CD14-positive monocyte (primary cell): ENCODE data around the gene BAIAP2L1. TPM values are rescaled to one million over a fixed set of nuclear protein-coding genes. Genes with fewer than 3 reads are reported as not detected.

ENCODE experiments used
- DNase-seq, 3 donors: peaks; one replicate each; pipeline ENCODE4 v3.0.0-alpha.2; 2011 to 2022
- H2AFZ ChIP-seq: 2 replicates; pipeline ENCODE4 v1.6.0; 2012; ENCODE audit warnings: mild to moderate bottlenecking, low read depth, low read length, inconsistent platforms; ENCODE audit not compliant: insufficient read depth, poor library complexity, severe bottlenecking
- H3K27ac ChIP-seq, 2 donors: 1 replicate in 1 of 2; 2 replicates in 1 of 2; pipeline ENCODE4 v1.5.1; 2012 to 2013; ENCODE audit warnings: low read length in 2 of 2, control low read depth in 1 of 2, inconsistent platforms in 1 of 2, low read depth in 1 of 2, mild to moderate bottlenecking in 1 of 2
- H3K27me3 ChIP-seq, 2 donors: one replicate each; pipeline versions ENCODE4 v1.6.0 to v1.6.1; 2011 to 2013; ENCODE audit warnings: low read length in 2 of 2; ENCODE audit not compliant: control insufficient read depth in 2 of 2, insufficient read depth in 2 of 2
- H3K36me3 ChIP-seq, 2 donors: replicated peaks in 1 of 2; 1 replicate in 1 of 2; 2 replicates in 1 of 2; pipeline versions ENCODE4 v1.5.1 to v1.6.1; 2012 to 2013; ENCODE audit warnings: low read length in 2 of 2, control low read depth in 1 of 2, inconsistent platforms in 1 of 2, mild to moderate bottlenecking in 1 of 2; ENCODE audit not compliant: insufficient read depth in 2 of 2, control insufficient read depth in 1 of 2
- H3K4me1 ChIP-seq, 2 donors: 1 replicate in 1 of 2; 2 replicates in 1 of 2; pipeline versions ENCODE4 v1.5.1 to v1.6.1; 2012 to 2013; ENCODE audit warnings: low read length in 2 of 2, control low read depth in 1 of 2, inconsistent platforms in 1 of 2, mild to moderate bottlenecking in 1 of 2, moderate library complexity in 1 of 2; ENCODE audit not compliant: insufficient read depth in 2 of 2, control insufficient read depth in 1 of 2
- H3K4me2 ChIP-seq: replicated peaks from 2 replicates; pipeline ENCODE3; 2012; ENCODE audit warnings: low read length, moderate library complexity, mild to moderate bottlenecking; ENCODE audit not compliant: poor library complexity, severe bottlenecking; ENCODE audit errors: extremely low read depth
- H3K4me3 ChIP-seq, 3 experiments: fragments of 200-600 bp in 1 of 3; sonication (generic) in 1 of 3; replicated peaks in 1 of 3; 1 replicate in 2 of 3; 2 replicates in 1 of 3; pipeline ENCODE4 v1.5.1; 2011 to 2013; ENCODE audit warnings: low read length in 3 of 3, mild to moderate bottlenecking in 3 of 3, control low read depth in 2 of 3, low read depth in 2 of 3, inconsistent platforms in 1 of 3, moderate library complexity in 1 of 3
- H3K79me2 ChIP-seq: 2 replicates; pipeline ENCODE4 v1.6.0; 2012; ENCODE audit warnings: mild to moderate bottlenecking, control low read depth, inconsistent platforms, low read length, moderate library complexity; ENCODE audit not compliant: insufficient read depth
- H3K9ac ChIP-seq: 2 replicates; pipeline ENCODE4 v1.6.0; 2017; ENCODE audit warnings: low read length, mild to moderate bottlenecking; ENCODE audit not compliant: insufficient read depth, poor library complexity, severe bottlenecking
- H3K9me3 ChIP-seq, 2 donors: replicated peaks in 1 of 2; 1 replicate in 1 of 2; 2 replicates in 1 of 2; pipeline versions ENCODE4 v1.5.1 to v1.6.1; 2012 to 2013; ENCODE audit warnings: low read length in 2 of 2, control low read depth in 1 of 2; ENCODE audit not compliant: control insufficient read depth in 1 of 2, insufficient read depth in 1 of 2
- H4K20me1 ChIP-seq: 2 replicates; pipeline ENCODE4 v1.6.0; 2012; ENCODE audit warnings: mild to moderate bottlenecking, low read length, control low read depth, moderate library complexity; ENCODE audit not compliant: insufficient read depth
- H3K27ac Mint-ChIP-seq, 7 donors: one replicate each; pipeline ENCODE4 v1.8.0; 2020; ENCODE audit warnings: mild to moderate bottlenecking in 7 of 7, mixed read lengths in 7 of 7, moderate library complexity in 6 of 7, inconsistent platforms in 2 of 7
- H3K27me3 Mint-ChIP-seq, 3 donors: one replicate each; pipeline ENCODE4 v1.8.0; 2021 to 2022; ENCODE audit warnings: low read depth in 3 of 3, mild to moderate bottlenecking in 3 of 3, mixed read lengths in 3 of 3, moderate library complexity in 3 of 3, inconsistent platforms in 1 of 3
- H3K36me3 Mint-ChIP-seq, 2 donors: one replicate each; pipeline ENCODE4 v1.8.0; 2020; ENCODE audit warnings: mixed read lengths in 2 of 2, inconsistent platforms in 1 of 2, mild to moderate bottlenecking in 1 of 2
- H3K4me1 Mint-ChIP-seq: one replicate; pipeline ENCODE4 v1.8.0; 2020; ENCODE audit warnings: mild to moderate bottlenecking, mixed read lengths
- H3K4me3 Mint-ChIP-seq, 2 donors: one replicate each; pipeline ENCODE4 v1.8.0; 2020; ENCODE audit warnings: mild to moderate bottlenecking in 2 of 2, mixed read lengths in 2 of 2, moderate library complexity in 1 of 2
- H3K9me3 Mint-ChIP-seq, 7 donors: one replicate each; pipeline ENCODE4 v1.8.0; 2020 to 2022; ENCODE audit warnings: mixed read lengths in 7 of 7, mild to moderate bottlenecking in 6 of 7, moderate library complexity in 6 of 7, inconsistent platforms in 2 of 7
- WGBS: methylation state at CpG from one replicate; pipeline ENCODE4 v1.1.5; 2013; ENCODE audit warnings: missing lambda C conversion rate; ENCODE audit not compliant: insufficient coverage; 5-methylcytosine and 5-hydroxymethylcytosine counted together
- intact Hi-C, 2 donors: fragments of 100-400 bp; cut with micrococcal nuclease; formaldehyde crosslinking; loops; one replicate each; pipeline versions ENCODE4 v1.15.0 to v1.15.1; 2023
- polyA plus RNA-seq, 3 donors: library from polyadenylated mRNA; depleted of rRNA in 1 of 3; unstranded in 2 of 3; stranded (reverse) in 1 of 3; fragments of 300-500 nt in 2 of 3; fragments of >200 nt in 1 of 3; fragmentation: Illumina TruSeq in 2 of 3; gene quantifications; 1 replicate in 2 of 3; 2 replicates in 1 of 3; pipeline ENCODE4 v1.2.3, GENCODE V29; 2012 to 2021
- TF ChIP-seq, protein P1 (sequence below): fragments of 200-600 bp; IDR thresholded peaks from one replicate; pipeline ENCODE4 v1.8.0; 2022; ENCODE audit warnings: antibody characterized with exemption, mild to moderate bottlenecking

The BAIAP2L1 gene
- polyA plus RNA-seq, 3 donors: 0.17 to 0.52 TPM; not detected in 1

DNA sequence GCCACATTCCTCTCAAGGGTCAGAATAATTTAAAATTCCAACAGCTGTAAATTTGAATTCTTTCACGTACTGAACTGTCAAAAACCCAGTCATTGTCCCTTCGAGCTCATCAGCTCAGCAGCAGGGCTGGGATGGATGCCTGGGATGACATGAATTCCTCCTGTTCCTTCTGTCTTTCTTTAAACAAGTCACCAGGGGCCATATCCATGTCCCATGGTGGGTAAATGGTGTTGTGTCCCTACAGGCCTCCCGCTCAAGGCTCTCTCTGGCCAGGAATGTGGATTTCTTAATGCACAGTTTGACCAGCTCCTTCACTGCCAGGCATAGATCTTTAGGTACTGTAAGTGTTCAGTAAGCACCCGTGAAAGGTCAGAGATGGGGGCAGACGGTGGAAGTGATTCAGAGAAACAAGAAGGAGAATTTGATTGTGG is 135.0 kb downstream of the BAIAP2L1 start:
- H3K36me3 Mint-ChIP-seq: peaks cover 9 to 40% of the 10 kb centered on the region in 2 donors
- no peak overlapping the region for H3K4me3 Mint-ChIP-seq
- H3K27ac Mint-ChIP-seq: peak overlapping the region in 5 of 7 donors; percentile 0 to 72 (median 50)
- DNase-seq: no peak
- Histone ChIP-seq H3K4me1 (peaks cover 0 to 4% of the 10 kb centered on the region in 2 donors), H4K20me1 (peaks cover 15% of the 10 kb centered on the region), H3K79me2 (no peaks in the 10 kb centered on the region), H3K4me2 (no peak overlapping the region), H3K36me3 (peaks cover 8 to 11% of the 10 kb centered on the region in 2 donors), H3K27me3 (no peaks in the 10 kb centered on the region), H3K9ac (no peak overlapping the region), H3K4me3 (no peak overlapping the region), H3K27ac (no peak overlapping the region), H2AFZ (no peak overlapping the region), H3K9me3 (no peaks in the 10 kb centered on the region)
- WGBS: 95% methylated on average over 3 of the region's 5 CpGs
- peaks cover 0 to 5% (median 0%) of the 10 kb centered on the region in 3 donors for H3K27me3 Mint-ChIP-seq
- intact Hi-C loops: no loop called here
- peaks cover 6% of the 10 kb centered on the region for H3K4me1 Mint-ChIP-seq
- no peaks in the 10 kb centered on the region for H3K9me3 Mint-ChIP-seq
- TF ChIP-seq, protein P1, sequence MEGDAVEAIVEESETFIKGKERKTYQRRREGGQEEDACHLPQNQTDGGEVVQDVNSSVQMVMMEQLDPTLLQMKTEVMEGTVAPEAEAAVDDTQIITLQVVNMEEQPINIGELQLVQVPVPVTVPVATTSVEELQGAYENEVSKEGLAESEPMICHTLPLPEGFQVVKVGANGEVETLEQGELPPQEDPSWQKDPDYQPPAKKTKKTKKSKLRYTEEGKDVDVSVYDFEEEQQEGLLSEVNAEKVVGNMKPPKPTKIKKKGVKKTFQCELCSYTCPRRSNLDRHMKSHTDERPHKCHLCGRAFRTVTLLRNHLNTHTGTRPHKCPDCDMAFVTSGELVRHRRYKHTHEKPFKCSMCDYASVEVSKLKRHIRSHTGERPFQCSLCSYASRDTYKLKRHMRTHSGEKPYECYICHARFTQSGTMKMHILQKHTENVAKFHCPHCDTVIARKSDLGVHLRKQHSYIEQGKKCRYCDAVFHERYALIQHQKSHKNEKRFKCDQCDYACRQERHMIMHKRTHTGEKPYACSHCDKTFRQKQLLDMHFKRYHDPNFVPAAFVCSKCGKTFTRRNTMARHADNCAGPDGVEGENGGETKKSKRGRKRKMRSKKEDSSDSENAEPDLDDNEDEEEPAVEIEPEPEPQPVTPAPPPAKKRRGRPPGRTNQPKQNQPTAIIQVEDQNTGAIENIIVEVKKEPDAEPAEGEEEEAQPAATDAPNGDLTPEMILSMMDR: no peak

DNA sequence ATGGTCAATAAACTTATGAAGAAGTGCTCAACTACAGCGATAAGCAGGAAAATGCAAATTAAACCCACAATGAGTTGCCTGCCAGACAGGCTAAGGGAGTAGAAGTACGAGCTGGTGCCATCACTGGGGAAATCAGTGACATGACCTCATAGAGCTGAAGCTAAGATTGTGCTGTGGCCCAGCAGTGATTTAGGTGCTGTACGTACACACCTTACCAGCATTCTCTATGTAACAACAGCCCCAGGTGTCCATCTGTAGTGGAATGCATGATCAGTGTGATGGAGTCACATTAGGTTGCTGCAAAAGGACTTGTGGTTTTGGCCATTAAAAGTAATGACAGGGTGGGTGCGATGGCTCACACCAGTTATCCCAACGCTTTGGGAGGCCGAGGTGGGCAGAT is 143.2 kb downstream of the BAIAP2L1 start:
- Histone ChIP-seq H3K27ac (no peak overlapping the region), H3K9me3 (no peaks in the 10 kb centered on the region), H3K4me2 (no peak overlapping the region), H3K4me1 (peaks cover 8 to 9% of the 10 kb centered on the region in 2 donors), H3K4me3 (no peak overlapping the region), H3K9ac (no peak overlapping the region), H3K36me3 (peaks cover 23 to 42% of the 10 kb centered on the region in 2 donors), H3K79me2 (peaks cover 26% of the 10 kb centered on the region), H4K20me1 (peaks cover 26% of the 10 kb centered on the region), H2AFZ (no peak overlapping the region), H3K27me3 (no peaks in the 10 kb centered on the region)
- DNase-seq: no peak
- peaks cover 15% of the 10 kb centered on the region for H3K4me1 Mint-ChIP-seq
- intact Hi-C loops: loop anchor here in 1 of 2 donors (10.0 kb wide), 1 partner anchor 123 kb away; no protein-coding TSS in a partner anchor
- TF ChIP-seq, protein P1: no peak
- peaks cover 31 to 63% of the 10 kb centered on the region in 2 donors for H3K36me3 Mint-ChIP-seq
- H3K27me3 Mint-ChIP-seq: peaks cover 0 to 3% (median 0%) of the 10 kb centered on the region in 3 donors
- 85% methylated on average over 5 of the region's 6 CpGs for WGBS
- H3K27ac Mint-ChIP-seq: peak overlapping the region in 1 of 7 donors; percentile 44
- H3K4me3 Mint-ChIP-seq: no peak overlapping the region
- peaks cover 0 to 4% (median 0%) of the 10 kb centered on the region in 7 donors for H3K9me3 Mint-ChIP-seq
